WTC11 (cell line): ENCODE measurements around the gene STK25. TPM values are rescaled to one million over a fixed set of nuclear protein-coding genes. Genes with fewer than 3 reads are reported as not detected.

Source experiments
- ATAC-seq: fragments of 200-7000 bp; cut with Tn5 transposase; 2 replicates; pipeline ENCODE4 v1.10.0; 2021; ENCODE audit warnings: mild to moderate bottlenecking, moderate library complexity
- CTCF ChIA-PET: fragments of 300-600 bp; sonication (Branson Sonifier 250); formaldehyde crosslinking; loops from one replicate; lab custom pipeline; 2021; ENCODE audit warnings: antibody characterized with exemption; lab: Charles Lee
- POLR2A ChIA-PET: fragments of 350-600 bp; sonication (Branson Sonifier 250); formaldehyde crosslinking; loops from one replicate; lab custom pipeline; 2021; ENCODE audit warnings: antibody characterized with exemption; lab: Charles Lee
- DNase-seq: peaks from one replicate; pipeline ENCODE4 v3.0.0; 2021; ENCODE audit warnings: low spot score
- H3K27ac Mint-ChIP-seq: 2 replicates; pipeline ENCODE4 v1.8.0; 2021; ENCODE audit warnings: mixed read lengths
- H3K27me3 Mint-ChIP-seq: 2 replicates; pipeline ENCODE4 v1.8.0; 2021; ENCODE audit warnings: low read depth, mild to moderate bottlenecking, moderate library complexity, mixed read lengths
- H3K36me3 Mint-ChIP-seq: 2 replicates; pipeline ENCODE4 v1.8.0; 2021; ENCODE audit warnings: mixed read lengths
- H3K4me1 Mint-ChIP-seq: 2 replicates; pipeline ENCODE4 v1.8.0; 2022; ENCODE audit warnings: mixed read lengths
- H3K4me3 Mint-ChIP-seq: 2 replicates; pipeline ENCODE4 v1.8.0; 2021; ENCODE audit warnings: mild to moderate bottlenecking, moderate library complexity, mixed read lengths
- H3K9me3 Mint-ChIP-seq: 2 replicates; pipeline ENCODE4 v1.8.0; 2021; ENCODE audit warnings: mixed read lengths
- FOXJ3 ChIP-seq: sonication (generic); formaldehyde crosslinking; IDR thresholded peaks from 2 replicates; pipeline ENCODE4 v1.9.0; 2021; ENCODE audit warnings: missing genetic modification reagents, mild to moderate bottlenecking, borderline replicate concordance
- IRF2 ChIP-seq: sonication (generic); formaldehyde crosslinking; IDR thresholded peaks from 2 replicates; pipeline ENCODE4 v1.8.0; 2022; ENCODE audit warnings: low read depth, missing genetic modification reagents, borderline replicate concordance
- JAZF1 ChIP-seq: fragments of 250-450 bp; sonication (Bioruptor Pico); IDR thresholded peaks from 2 replicates; pipeline ENCODE4 v1.9.0; 2021; ENCODE audit warnings: moderate library complexity, mild to moderate bottlenecking, inconsistent platforms
- KAT7 ChIP-seq: sonication (generic); formaldehyde crosslinking; IDR thresholded peaks from 2 replicates; pipeline ENCODE4 v1.8.1; 2023; ENCODE audit warnings: missing genetic modification reagents, mild to moderate bottlenecking, borderline replicate concordance
- MXD4 ChIP-seq: fragments of 250-450 bp; sonication (Bioruptor Pico); IDR thresholded peaks from 2 replicates; pipeline ENCODE4 v1.8.0; 2021; ENCODE audit warnings: mild to moderate bottlenecking, moderate library complexity, borderline replicate concordance
- NFATC4 ChIP-seq: fragments of 250-450 bp; sonication (Bioruptor Pico); IDR thresholded peaks from 2 replicates; pipeline ENCODE4 v1.9.0; 2021; ENCODE audit warnings: mild to moderate bottlenecking
- NR2C2 ChIP-seq: sonication (generic); formaldehyde crosslinking; IDR thresholded peaks from 2 replicates; pipeline ENCODE4 v1.8.0; 2022; ENCODE audit warnings: mild to moderate bottlenecking, missing genetic modification reagents
- NR3C1 ChIP-seq: sonication (generic); formaldehyde crosslinking; conservative IDR thresholded peaks from 2 replicates; pipeline ENCODE4 v1.8.1; 2023; ENCODE audit warnings: low read depth, mild to moderate bottlenecking, missing genetic modification reagents
- PRRX2 ChIP-seq: fragments of 250-450 bp; sonication (Bioruptor Pico); IDR thresholded peaks from 2 replicates; pipeline ENCODE4 v1.8.0; 2021; ENCODE audit warnings: mild to moderate bottlenecking
- TCF7 ChIP-seq: sonication (generic); formaldehyde crosslinking; IDR thresholded peaks from 2 replicates; pipeline ENCODE4 v1.8.0; 2022; ENCODE audit warnings: mild to moderate bottlenecking, low read depth, missing genetic modification reagents, moderate library complexity
- ZNF317 ChIP-seq: sonication (generic); formaldehyde crosslinking; IDR thresholded peaks from 2 replicates; pipeline ENCODE4 v1.8.1; 2023; ENCODE audit warnings: low read depth, mild to moderate bottlenecking, moderate library complexity, missing genetic modification reagents, borderline replicate concordance
- ZNF396 ChIP-seq: fragments of 250-450 bp; sonication (Bioruptor Pico); IDR thresholded peaks from 2 replicates; pipeline ENCODE4 v1.8.0; 2021; ENCODE audit warnings: mild to moderate bottlenecking, moderate library complexity, borderline replicate concordance
- total RNA-seq: library from RNA; stranded (reverse); gene quantifications from 3 replicates; pipeline ENCODE4 v1.2.3, GENCODE V29; 2021
- TF ChIP-seq, protein P1 (sequence below): sonication (generic); formaldehyde crosslinking; IDR thresholded peaks from 2 replicates; pipeline ENCODE4 v1.8.1; 2022; ENCODE audit warnings: mild to moderate bottlenecking, moderate library complexity, missing genetic modification reagents
- TF ChIP-seq, protein P2 (sequence below): sonication (generic); formaldehyde crosslinking; IDR thresholded peaks from 2 replicates; pipeline ENCODE4 v1.8.0; 2022; ENCODE audit warnings: mild to moderate bottlenecking, missing genetic modification reagents
- TF ChIP-seq, protein P3 (sequence below): sonication (generic); formaldehyde crosslinking; IDR thresholded peaks from 2 replicates; pipeline ENCODE4 v1.8.1; 2022; ENCODE audit warnings: low read depth, mild to moderate bottlenecking, moderate library complexity, missing genetic modification reagents, borderline replicate concordance
- TF ChIP-seq, protein P4 (sequence below): sonication (generic); formaldehyde crosslinking; IDR thresholded peaks from 2 replicates; pipeline ENCODE4 v1.8.1; 2023; ENCODE audit warnings: mild to moderate bottlenecking, missing genetic modification reagents, moderate library complexity
- TF ChIP-seq, protein P5 (sequence below): sonication (generic); formaldehyde crosslinking; IDR thresholded peaks from 2 replicates; pipeline ENCODE4 v1.8.1; 2022; ENCODE audit warnings: mild to moderate bottlenecking, missing genetic modification reagents, moderate library complexity, borderline replicate concordance
- TF ChIP-seq, protein P6 (sequence below): sonication (generic); formaldehyde crosslinking; IDR thresholded peaks from 2 replicates; pipeline ENCODE4 v1.8.1; 2023; ENCODE audit warnings: mild to moderate bottlenecking, missing genetic modification reagents
- TF ChIP-seq, protein P7 (sequence below): sonication (generic); formaldehyde crosslinking; conservative IDR thresholded peaks from 2 replicates; pipeline ENCODE4 v1.8.1; 2022; ENCODE audit warnings: mild to moderate bottlenecking, missing genetic modification reagents
- TF ChIP-seq, protein P8 (sequence below): sonication (generic); formaldehyde crosslinking; IDR thresholded peaks from 2 replicates; pipeline ENCODE4 v1.8.0; 2023; ENCODE audit warnings: mild to moderate bottlenecking, missing genetic modification reagents

STK25 gene
- total RNA-seq, 1 experiment from 2014 or later, result 232 TPM

DNA sequence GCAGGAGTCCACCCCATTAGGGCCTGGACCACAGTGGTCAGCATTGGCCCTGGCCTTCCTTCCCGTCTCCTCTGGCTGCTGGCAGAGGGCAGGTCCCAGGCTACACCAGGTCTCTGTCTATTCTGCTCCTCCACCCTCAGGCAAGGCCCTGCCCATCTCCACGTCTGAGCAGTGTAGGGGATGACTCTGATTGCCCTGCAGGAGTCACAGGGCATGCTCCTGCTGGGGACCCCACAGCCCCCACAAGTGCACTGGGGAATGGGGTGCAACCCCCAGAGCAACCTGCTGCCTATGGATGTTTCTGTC lies 40.0 kb downstream of the STK25 start:
- POLR2A ChIA-PET, result no interaction called here
- Mint-ChIP-seq H3K4me1 (no peaks in the 10 kb centered on the region), H3K9me3 (peaks cover 13% of the 10 kb centered on the region), H3K4me3 (no peak overlapping the region), H3K27me3 (peaks cover 24% of the 10 kb centered on the region), H3K27ac (no peak overlapping the region), H3K36me3 (no peaks in the 10 kb centered on the region)
- DNase-seq (no peak), ATAC-seq (no peak)
- CTCF ChIA-PET, result interaction anchor here (0.6 kb wide), 1 partner anchor 596 kb away, joined by 3 read pairs; no protein-coding TSS in a partner anchor
- TF ChIP-seq NFATC4 (CRISPR knock-in tag), result no peak
- no peak for TF ChIP-seq FOXJ3 (CRISPR knock-in tag)
- TF ChIP-seq, protein P1, sequence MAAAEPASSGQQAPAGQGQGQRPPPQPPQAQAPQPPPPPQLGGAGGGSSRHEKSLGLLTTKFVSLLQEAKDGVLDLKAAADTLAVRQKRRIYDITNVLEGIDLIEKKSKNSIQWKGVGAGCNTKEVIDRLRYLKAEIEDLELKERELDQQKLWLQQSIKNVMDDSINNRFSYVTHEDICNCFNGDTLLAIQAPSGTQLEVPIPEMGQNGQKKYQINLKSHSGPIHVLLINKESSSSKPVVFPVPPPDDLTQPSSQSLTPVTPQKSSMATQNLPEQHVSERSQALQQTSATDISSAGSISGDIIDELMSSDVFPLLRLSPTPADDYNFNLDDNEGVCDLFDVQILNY (CRISPR knock-in tag), result no peak
- TF ChIP-seq, protein P2, sequence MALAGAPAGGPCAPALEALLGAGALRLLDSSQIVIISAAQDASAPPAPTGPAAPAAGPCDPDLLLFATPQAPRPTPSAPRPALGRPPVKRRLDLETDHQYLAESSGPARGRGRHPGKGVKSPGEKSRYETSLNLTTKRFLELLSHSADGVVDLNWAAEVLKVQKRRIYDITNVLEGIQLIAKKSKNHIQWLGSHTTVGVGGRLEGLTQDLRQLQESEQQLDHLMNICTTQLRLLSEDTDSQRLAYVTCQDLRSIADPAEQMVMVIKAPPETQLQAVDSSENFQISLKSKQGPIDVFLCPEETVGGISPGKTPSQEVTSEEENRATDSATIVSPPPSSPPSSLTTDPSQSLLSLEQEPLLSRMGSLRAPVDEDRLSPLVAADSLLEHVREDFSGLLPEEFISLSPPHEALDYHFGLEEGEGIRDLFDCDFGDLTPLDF (CRISPR knock-in tag), result no peak
- TF ChIP-seq, protein P3, sequence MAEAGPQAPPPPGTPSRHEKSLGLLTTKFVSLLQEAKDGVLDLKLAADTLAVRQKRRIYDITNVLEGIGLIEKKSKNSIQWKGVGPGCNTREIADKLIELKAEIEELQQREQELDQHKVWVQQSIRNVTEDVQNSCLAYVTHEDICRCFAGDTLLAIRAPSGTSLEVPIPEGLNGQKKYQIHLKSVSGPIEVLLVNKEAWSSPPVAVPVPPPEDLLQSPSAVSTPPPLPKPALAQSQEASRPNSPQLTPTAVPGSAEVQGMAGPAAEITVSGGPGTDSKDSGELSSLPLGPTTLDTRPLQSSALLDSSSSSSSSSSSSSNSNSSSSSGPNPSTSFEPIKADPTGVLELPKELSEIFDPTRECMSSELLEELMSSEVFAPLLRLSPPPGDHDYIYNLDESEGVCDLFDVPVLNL, result no peak
- no peak for TF ChIP-seq TCF7 (CRISPR knock-in tag)
- TF ChIP-seq NR3C1 (CRISPR knock-in tag), result no peak
- TF ChIP-seq, protein P4, sequence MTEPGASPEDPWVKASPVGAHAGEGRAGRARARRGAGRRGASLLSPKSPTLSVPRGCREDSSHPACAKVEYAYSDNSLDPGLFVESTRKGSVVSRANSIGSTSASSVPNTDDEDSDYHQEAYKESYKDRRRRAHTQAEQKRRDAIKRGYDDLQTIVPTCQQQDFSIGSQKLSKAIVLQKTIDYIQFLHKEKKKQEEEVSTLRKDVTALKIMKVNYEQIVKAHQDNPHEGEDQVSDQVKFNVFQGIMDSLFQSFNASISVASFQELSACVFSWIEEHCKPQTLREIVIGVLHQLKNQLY (CRISPR knock-in tag), result no peak
- TF ChIP-seq ZNF317, result no peak
- no peak for TF ChIP-seq ZNF396 (CRISPR knock-in tag)
- TF ChIP-seq, protein P5, sequence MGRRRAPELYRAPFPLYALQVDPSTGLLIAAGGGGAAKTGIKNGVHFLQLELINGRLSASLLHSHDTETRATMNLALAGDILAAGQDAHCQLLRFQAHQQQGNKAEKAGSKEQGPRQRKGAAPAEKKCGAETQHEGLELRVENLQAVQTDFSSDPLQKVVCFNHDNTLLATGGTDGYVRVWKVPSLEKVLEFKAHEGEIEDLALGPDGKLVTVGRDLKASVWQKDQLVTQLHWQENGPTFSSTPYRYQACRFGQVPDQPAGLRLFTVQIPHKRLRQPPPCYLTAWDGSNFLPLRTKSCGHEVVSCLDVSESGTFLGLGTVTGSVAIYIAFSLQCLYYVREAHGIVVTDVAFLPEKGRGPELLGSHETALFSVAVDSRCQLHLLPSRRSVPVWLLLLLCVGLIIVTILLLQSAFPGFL (CRISPR knock-in tag), result no peak
- TF ChIP-seq IRF2 (CRISPR knock-in tag), result no peak
- TF ChIP-seq MXD4 (CRISPR knock-in tag), result no peak
- TF ChIP-seq, protein P6, sequence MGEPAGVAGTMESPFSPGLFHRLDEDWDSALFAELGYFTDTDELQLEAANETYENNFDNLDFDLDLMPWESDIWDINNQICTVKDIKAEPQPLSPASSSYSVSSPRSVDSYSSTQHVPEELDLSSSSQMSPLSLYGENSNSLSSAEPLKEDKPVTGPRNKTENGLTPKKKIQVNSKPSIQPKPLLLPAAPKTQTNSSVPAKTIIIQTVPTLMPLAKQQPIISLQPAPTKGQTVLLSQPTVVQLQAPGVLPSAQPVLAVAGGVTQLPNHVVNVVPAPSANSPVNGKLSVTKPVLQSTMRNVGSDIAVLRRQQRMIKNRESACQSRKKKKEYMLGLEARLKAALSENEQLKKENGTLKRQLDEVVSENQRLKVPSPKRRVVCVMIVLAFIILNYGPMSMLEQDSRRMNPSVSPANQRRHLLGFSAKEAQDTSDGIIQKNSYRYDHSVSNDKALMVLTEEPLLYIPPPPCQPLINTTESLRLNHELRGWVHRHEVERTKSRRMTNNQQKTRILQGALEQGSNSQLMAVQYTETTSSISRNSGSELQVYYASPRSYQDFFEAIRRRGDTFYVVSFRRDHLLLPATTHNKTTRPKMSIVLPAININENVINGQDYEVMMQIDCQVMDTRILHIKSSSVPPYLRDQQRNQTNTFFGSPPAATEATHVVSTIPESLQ (CRISPR knock-in tag), result no peak
- no peak for TF ChIP-seq PRRX2 (CRISPR knock-in tag)
- TF ChIP-seq, protein P7, sequence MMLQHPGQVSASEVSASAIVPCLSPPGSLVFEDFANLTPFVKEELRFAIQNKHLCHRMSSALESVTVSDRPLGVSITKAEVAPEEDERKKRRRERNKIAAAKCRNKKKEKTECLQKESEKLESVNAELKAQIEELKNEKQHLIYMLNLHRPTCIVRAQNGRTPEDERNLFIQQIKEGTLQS, result no peak
- TF ChIP-seq KAT7 (CRISPR knock-in tag), result no peak
- TF ChIP-seq NR2C2 (CRISPR knock-in tag), result no peak
- no peak for TF ChIP-seq JAZF1 (CRISPR knock-in tag)
- TF ChIP-seq, protein P8, sequence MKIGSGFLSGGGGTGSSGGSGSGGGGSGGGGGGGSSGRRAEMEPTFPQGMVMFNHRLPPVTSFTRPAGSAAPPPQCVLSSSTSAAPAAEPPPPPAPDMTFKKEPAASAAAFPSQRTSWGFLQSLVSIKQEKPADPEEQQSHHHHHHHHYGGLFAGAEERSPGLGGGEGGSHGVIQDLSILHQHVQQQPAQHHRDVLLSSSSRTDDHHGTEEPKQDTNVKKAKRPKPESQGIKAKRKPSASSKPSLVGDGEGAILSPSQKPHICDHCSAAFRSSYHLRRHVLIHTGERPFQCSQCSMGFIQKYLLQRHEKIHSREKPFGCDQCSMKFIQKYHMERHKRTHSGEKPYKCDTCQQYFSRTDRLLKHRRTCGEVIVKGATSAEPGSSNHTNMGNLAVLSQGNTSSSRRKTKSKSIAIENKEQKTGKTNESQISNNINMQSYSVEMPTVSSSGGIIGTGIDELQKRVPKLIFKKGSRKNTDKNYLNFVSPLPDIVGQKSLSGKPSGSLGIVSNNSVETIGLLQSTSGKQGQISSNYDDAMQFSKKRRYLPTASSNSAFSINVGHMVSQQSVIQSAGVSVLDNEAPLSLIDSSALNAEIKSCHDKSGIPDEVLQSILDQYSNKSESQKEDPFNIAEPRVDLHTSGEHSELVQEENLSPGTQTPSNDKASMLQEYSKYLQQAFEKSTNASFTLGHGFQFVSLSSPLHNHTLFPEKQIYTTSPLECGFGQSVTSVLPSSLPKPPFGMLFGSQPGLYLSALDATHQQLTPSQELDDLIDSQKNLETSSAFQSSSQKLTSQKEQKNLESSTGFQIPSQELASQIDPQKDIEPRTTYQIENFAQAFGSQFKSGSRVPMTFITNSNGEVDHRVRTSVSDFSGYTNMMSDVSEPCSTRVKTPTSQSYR (CRISPR knock-in tag), result no peak
